GM23338 (cell line): ENCODE measurements around the gene CIRBP. TPM values are rescaled to one million over a fixed set of nuclear protein-coding genes. Genes with fewer than 3 reads are reported as not detected.
A peak's percentile ranks its signal among the peaks of the same experiment; 100 is the strongest.

Source experiments
- ATAC-seq: fragments of 200-7000 bp; cut with Tn5 transposase; 3 replicates; pipeline ENCODE4 v1.9.1; 2020
- DNase-seq: peaks from one replicate; pipeline ENCODE4 v3.0.0-alpha.2; 2015; ENCODE audit warnings: low spot score
- H2AFZ ChIP-seq: fragments of 200-600 bp; sonication (generic); 2 replicates; pipeline ENCODE4 v1.8.0; 2016; ENCODE audit warnings: antibody characterized with exemption, mild to moderate bottlenecking, moderate library complexity
- H3F3A ChIP-seq: fragments of 200-600 bp; sonication (generic); replicated peaks from 2 replicates; pipeline ENCODE4 v1.8.0; 2017; ENCODE audit warnings: antibody characterized with exemption, mixed run types, low read depth
- H3K27ac ChIP-seq: fragments of 200-600 bp; sonication (generic); 2 replicates; pipeline ENCODE4 v1.6.1; 2016; ENCODE audit warnings: low read depth
- H3K27me3 ChIP-seq: fragments of 200-600 bp; sonication (generic); 2 replicates; pipeline ENCODE4 v1.8.0; 2016; ENCODE audit warnings: mild to moderate bottlenecking, mixed run types, moderate library complexity; ENCODE audit not compliant: insufficient read depth
- H3K36me3 ChIP-seq: fragments of 200-600 bp; sonication (generic); 2 replicates; pipeline ENCODE4 v1.8.0; 2016; ENCODE audit warnings: mild to moderate bottlenecking; ENCODE audit not compliant: insufficient read depth
- H3K4me1 ChIP-seq: fragments of 200-600 bp; sonication (generic); 2 replicates; pipeline ENCODE4 v1.8.0; 2016; ENCODE audit warnings: mild to moderate bottlenecking, moderate library complexity; ENCODE audit not compliant: insufficient read depth
- H3K4me2 ChIP-seq: fragments of 200-600 bp; sonication (generic); 2 replicates; pipeline ENCODE4 v1.7.1; 2017; ENCODE audit warnings: mixed run types
- H3K4me3 ChIP-seq: fragments of 200-600 bp; sonication (generic); 2 replicates; pipeline ENCODE4 v1.6.1; 2016; ENCODE audit warnings: mixed run types
- H3K79me2 ChIP-seq: fragments of 200-600 bp; sonication (generic); replicated peaks from 2 replicates; pipeline ENCODE4 v1.8.0; 2017; ENCODE audit warnings: mild to moderate bottlenecking; ENCODE audit not compliant: insufficient read depth
- H3K9me2 ChIP-seq: fragments of 200-600 bp; sonication (generic); 2 replicates; pipeline ENCODE4 v1.8.0; 2017; ENCODE audit not compliant: insufficient read depth
- H4K20me1 ChIP-seq: fragments of 200-600 bp; sonication (generic); replicated peaks from 2 replicates; pipeline ENCODE4 v1.8.0; 2017; ENCODE audit warnings: mild to moderate bottlenecking; ENCODE audit not compliant: insufficient read depth
- H3K27ac Mint-ChIP-seq: 2 replicates; pipeline ENCODE4 v1.8.0; 2020; ENCODE audit warnings: inconsistent platforms, mild to moderate bottlenecking, moderate library complexity, mixed read lengths
- H3K27me3 Mint-ChIP-seq: 3 replicates; pipeline ENCODE4 v1.8.0; 2022; ENCODE audit warnings: low read depth, mild to moderate bottlenecking, moderate library complexity, mixed read lengths, inconsistent platforms; ENCODE audit not compliant: insufficient read depth, poor library complexity
- H3K36me3 Mint-ChIP-seq: 3 replicates; pipeline ENCODE4 v1.8.0; 2021; ENCODE audit warnings: low read depth, mild to moderate bottlenecking, inconsistent platforms, moderate library complexity, mixed read lengths
- H3K4me1 Mint-ChIP-seq: 3 replicates; pipeline ENCODE4 v1.8.0; 2020; ENCODE audit warnings: mild to moderate bottlenecking, inconsistent platforms, mixed read lengths
- H3K4me3 Mint-ChIP-seq: 3 replicates; pipeline ENCODE4 v1.8.0; 2021; ENCODE audit warnings: moderate library complexity, mild to moderate bottlenecking, inconsistent platforms, mixed read lengths
- H3K9me3 Mint-ChIP-seq: 3 replicates; pipeline ENCODE4 v1.8.0; 2020; ENCODE audit warnings: moderate library complexity, mild to moderate bottlenecking, inconsistent platforms, mixed read lengths
- CREB1 ChIP-seq: fragments of 250-450 bp; sonication (Bioruptor Pico); IDR thresholded peaks from 2 replicates; pipeline ENCODE4 v1.5.0; 2020; ENCODE audit warnings: low read depth, mild to moderate bottlenecking, moderate library complexity
- POLR2AphosphoS5 ChIP-seq: IDR thresholded peaks from 2 replicates; pipeline ENCODE4 v1.6.1; 2016; ENCODE audit warnings: antibody characterized with exemption, low read depth
- STAT1 ChIP-seq: IDR thresholded peaks from one replicate; pipeline ENCODE4 v1.6.1; 2016; ENCODE audit warnings: antibody characterized with exemption; ENCODE audit not compliant: unreplicated experiment
- polyA plus RNA-seq: library from polyadenylated mRNA; unstranded; fragments of >200 nt; fragmentation: Nextera tagmentation; extraction: Ambion mirVana; gene quantifications from 2 replicates; pipeline ENCODE4 v1.2.1, GENCODE V29; 2016
- total RNA-seq: library from RNA; depleted of rRNA; stranded (reverse); fragments of >200 nt; shearing (Covaris generic); gene quantifications from 2 replicates; pipeline ENCODE4 v1.2.3, GENCODE V29; 2014
- TF ChIP-seq, protein P1 (sequence below): IDR thresholded peaks from 2 replicates; pipeline ENCODE4 v1.6.1; 2016; ENCODE audit warnings: antibody characterized with exemption
- TF ChIP-seq, protein P2 (sequence below): fragments of 250-450 bp; sonication (Bioruptor Pico); IDR thresholded peaks from 2 replicates; pipeline ENCODE4 v1.5.0; 2020; ENCODE audit warnings: mild to moderate bottlenecking, moderate library complexity

Gene CIRBP
- total and polyA plus RNA-seq, 2 experiments from 2014 or later = 153 to 202 TPM

DNA sequence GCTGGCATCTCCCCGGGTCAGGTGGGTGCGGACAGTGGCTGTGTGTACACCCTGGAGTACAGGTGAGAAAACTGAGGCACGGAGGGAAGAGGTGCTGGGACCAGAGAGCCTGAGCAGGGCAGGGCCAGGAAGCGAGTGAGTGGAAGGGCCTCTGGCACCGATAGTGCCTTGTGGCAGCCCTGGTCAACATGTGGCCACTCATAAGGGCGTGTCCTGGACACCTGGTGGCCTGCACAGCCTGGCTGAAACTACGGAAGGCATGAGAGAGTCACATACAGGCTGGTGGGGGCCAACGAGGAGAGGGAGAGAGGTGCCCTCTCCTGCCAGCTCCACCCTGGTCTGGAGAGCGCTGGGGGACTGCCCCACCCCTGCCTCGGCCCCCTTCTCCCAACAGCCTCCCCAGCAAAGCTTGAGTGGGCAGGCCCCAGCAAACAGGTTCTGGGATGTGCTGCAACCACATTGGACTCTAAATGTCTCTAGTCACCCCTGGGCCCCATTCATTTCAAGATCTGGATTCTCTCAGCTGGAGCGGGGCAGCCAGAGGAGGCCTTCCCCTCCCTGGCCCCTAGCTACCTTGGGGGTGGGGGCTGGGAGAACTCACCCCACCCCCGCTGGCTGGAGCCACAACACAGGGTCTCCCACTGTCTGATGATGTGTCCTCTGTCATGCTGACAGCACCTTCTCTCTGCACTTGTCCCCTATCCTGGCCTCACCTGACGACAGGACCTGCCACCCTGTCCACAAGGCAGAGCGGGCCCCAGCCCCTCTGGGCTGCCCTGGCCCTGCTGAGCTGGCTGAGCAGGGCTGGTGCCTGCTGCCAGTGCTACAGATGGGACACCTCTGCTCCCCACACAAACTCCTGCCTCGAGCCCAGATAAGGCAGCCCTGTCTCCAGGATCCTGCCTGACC is 37.1 kb upstream of the CIRBP start (continued):
- TF ChIP-seq, protein P1, sequence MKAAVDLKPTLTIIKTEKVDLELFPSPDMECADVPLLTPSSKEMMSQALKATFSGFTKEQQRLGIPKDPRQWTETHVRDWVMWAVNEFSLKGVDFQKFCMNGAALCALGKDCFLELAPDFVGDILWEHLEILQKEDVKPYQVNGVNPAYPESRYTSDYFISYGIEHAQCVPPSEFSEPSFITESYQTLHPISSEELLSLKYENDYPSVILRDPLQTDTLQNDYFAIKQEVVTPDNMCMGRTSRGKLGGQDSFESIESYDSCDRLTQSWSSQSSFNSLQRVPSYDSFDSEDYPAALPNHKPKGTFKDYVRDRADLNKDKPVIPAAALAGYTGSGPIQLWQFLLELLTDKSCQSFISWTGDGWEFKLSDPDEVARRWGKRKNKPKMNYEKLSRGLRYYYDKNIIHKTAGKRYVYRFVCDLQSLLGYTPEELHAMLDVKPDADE = no peak
- TF ChIP-seq, protein P2, sequence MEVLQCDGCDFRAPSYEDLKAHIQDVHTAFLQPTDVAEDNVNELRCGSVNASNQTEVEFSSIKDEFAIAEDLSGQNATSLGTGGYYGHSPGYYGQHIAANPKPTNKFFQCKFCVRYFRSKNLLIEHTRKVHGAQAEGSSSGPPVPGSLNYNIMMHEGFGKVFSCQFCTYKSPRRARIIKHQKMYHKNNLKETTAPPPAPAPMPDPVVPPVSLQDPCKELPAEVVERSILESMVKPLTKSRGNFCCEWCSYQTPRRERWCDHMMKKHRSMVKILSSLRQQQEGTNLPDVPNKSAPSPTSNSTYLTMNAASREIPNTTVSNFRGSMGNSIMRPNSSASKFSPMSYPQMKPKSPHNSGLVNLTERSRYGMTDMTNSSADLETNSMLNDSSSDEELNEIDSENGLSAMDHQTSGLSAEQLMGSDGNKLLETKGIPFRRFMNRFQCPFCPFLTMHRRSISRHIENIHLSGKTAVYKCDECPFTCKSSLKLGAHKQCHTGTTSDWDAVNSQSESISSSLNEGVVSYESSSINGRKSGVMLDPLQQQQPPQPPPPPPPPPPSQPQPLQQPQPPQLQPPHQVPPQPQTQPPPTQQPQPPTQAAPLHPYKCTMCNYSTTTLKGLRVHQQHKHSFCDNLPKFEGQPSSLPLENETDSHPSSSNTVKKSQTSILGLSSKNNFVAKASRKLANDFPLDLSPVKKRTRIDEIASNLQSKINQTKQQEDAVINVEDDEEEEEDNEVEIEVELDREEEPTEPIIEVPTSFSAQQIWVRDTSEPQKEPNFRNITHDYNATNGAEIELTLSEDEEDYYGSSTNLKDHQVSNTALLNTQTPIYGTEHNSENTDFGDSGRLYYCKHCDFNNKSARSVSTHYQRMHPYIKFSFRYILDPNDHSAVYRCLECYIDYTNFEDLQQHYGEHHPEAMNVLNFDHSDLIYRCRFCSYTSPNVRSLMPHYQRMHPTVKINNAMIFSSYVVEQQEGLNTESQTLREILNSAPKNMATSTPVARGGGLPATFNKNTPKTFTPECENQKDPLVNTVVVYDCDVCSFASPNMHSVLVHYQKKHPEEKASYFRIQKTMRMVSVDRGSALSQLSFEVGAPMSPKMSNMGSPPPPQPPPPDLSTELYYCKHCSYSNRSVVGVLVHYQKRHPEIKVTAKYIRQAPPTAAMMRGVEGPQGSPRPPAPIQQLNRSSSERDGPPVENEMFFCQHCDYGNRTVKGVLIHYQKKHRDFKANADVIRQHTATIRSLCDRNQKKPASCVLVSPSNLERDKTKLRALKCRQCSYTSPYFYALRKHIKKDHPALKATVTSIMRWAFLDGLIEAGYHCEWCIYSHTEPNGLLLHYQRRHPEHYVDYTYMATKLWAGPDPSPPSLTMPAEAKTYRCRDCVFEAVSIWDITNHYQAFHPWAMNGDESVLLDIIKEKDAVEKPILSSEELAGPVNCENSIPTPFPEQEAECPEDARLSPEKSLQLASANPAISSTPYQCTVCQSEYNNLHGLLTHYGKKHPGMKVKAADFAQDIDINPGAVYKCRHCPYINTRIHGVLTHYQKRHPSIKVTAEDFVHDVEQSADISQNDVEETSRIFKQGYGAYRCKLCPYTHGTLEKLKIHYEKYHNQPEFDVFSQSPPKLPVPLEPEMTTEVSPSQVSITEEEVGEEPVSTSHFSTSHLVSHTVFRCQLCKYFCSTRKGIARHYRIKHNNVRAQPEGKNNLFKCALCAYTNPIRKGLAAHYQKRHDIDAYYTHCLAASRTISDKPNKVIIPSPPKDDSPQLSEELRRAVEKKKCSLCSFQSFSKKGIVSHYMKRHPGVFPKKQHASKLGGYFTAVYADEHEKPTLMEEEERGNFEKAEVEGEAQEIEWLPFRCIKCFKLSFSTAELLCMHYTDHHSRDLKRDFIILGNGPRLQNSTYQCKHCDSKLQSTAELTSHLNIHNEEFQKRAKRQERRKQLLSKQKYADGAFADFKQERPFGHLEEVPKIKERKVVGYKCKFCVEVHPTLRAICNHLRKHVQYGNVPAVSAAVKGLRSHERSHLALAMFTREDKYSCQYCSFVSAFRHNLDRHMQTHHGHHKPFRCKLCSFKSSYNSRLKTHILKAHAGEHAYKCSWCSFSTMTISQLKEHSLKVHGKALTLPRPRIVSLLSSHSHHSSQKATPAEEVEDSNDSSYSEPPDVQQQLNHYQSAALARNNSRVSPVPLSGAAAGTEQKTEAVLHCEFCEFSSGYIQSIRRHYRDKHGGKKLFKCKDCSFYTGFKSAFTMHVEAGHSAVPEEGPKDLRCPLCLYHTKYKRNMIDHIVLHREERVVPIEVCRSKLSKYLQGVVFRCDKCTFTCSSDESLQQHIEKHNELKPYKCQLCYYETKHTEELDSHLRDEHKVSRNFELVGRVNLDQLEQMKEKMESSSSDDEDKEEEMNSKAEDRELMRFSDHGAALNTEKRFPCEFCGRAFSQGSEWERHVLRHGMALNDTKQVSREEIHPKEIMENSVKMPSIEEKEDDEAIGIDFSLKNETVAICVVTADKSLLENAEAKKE (CRISPR knock-in tag) = no peak

DNA sequence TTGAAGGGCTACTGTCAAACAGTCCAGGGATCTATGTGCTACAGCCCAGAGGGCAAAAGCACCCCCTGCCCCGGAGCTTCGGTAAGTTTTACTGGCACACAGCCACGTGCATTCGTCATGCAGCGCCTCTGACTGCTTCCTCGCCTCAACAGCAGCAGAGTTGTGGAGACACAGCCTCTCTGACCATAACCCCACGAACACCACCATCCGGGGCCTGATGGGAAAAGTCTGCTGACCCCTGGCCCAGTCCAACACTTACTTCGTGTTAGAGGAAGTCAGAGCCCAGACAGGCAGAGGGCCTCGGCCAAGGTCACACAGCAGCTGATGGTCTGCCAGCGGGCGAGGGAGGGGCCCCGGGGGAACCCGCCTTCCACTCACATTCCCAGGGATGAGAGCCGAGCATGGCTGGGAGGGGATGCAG is 36.5 kb upstream of the CIRBP start:
- Histone ChIP-seq H4K20me1 (peaks cover 4% of the 10 kb centered on the region), H3K27me3 (no peaks in the 10 kb centered on the region), H3K4me1 (no peaks in the 10 kb centered on the region), H3K4me3 (no peak overlapping the region), H3F3A (0 out of 2 replicates have a peak, but pooled peaks cover 14% of the 10 kb centered on the region), H3K9me2 (no peaks in the 10 kb centered on the region), H3K79me2 (no peaks in the 10 kb centered on the region), H3K4me2 (no peak overlapping the region), H3K27ac (peak overlapping the region; percentile 26; the same call in 1 of the 2 replicates), H2AFZ (no peak overlapping the region), H3K36me3 (no peaks in the 10 kb centered on the region)
- peaks cover 8% of the 10 kb centered on the region for H3K36me3 Mint-ChIP-seq
- no peak overlapping the region for H3K4me3 Mint-ChIP-seq
- H3K9me3 Mint-ChIP-seq = no peaks in the 10 kb centered on the region
- H3K27ac Mint-ChIP-seq = peak overlapping the region; percentile 62; the same call in 1 of the 2 replicates
- no peaks in the 10 kb centered on the region for H3K27me3 Mint-ChIP-seq
- no peaks in the 10 kb centered on the region for H3K4me1 Mint-ChIP-seq
- ATAC-seq (no peak), DNase-seq (no peak)
- TF ChIP-seq POLR2AphosphoS5 = no peak
- TF ChIP-seq, protein P2 (CRISPR knock-in tag) = no peak
- TF ChIP-seq STAT1 = no peak
- TF ChIP-seq CREB1 = no peak
